ENCODE data around the gene LOC128125822.
"Not testable (repeated sequence)": the region's sequence is repeated elsewhere in the genome, so short reads cannot be mapped to it uniquely, and the experiment has no call there.

Gene LOC128125822

GRCh38 chr6:63572044-63572746 lies at the start of gene LOC128125822, which contains the start of gene PTP4A1:
LOC128125822 (plus strand) TSS chr6:63572480.
PTP4A1 (plus strand) TSS chr6:63572480; CDS start chr6:63576881, 4,401 bp downstream.
- Histone ChIP-seq H3K27ac (peak within 1 kb of the TSS; percentile 98 to 100), H3K4me3 (peak within 1 kb of the TSS; percentile 85)
- DNase-seq (ENCODE audit: low spot score) = peak; percentile 97
- TF ChIP-seq CTCF (IDR thresholded peaks at IDR 0.05) = no peak

- H3K4me3 ChIP-seq; DNase-seq (ENCODE audit: low spot score); H3K27ac ChIP-seq: not testable (repeated sequence)
These were observed 49.4 kb upstream of the LOC128125822 start for GRCh38 chr6:63522911-63523287.

GRCh38 chr6:63523630-63524029 lies 48.6 kb upstream of the LOC128125822 start:
- Histone ChIP-seq H3K4me3 (no peak overlapping the region), H3K27ac (no peak overlapping the region)
- no peak for DNase-seq (ENCODE audit: low spot score)
- no peak for TF ChIP-seq CTCF (IDR thresholded peaks at IDR 0.05)

GRCh38 chr6:63525186-63525878 lies 46.9 kb upstream of the LOC128125822 start:
- no peak for TF ChIP-seq CTCF (IDR thresholded peaks at IDR 0.05)
- DNase-seq (ENCODE audit: low spot score) = no peak
- Histone ChIP-seq H3K4me3 (no peak overlapping the region), H3K27ac (no peak overlapping the region)

GRCh38 chr6:63526931-63527330 lies 45.3 kb upstream of the LOC128125822 start:
- Histone ChIP-seq H3K4me3 (no peak overlapping the region), H3K27ac (no peak overlapping the region)
- no peak for TF ChIP-seq CTCF (IDR thresholded peaks at IDR 0.05)
- DNase-seq (ENCODE audit: low spot score) = no peak

GRCh38 chr6:63527658-63528514 lies 44.4 kb upstream of the LOC128125822 start:
- no peak for TF ChIP-seq CTCF (IDR thresholded peaks at IDR 0.05)
- no peak overlapping the region for H3K27ac ChIP-seq
- no peak overlapping the region for H3K4me3 ChIP-seq
- no peak for DNase-seq (ENCODE audit: low spot score)

- Histone ChIP-seq H3K27ac (no peak overlapping the region), H3K4me3 (no peak overlapping the region)
- no peak for TF ChIP-seq CTCF (IDR thresholded peaks at IDR 0.05)
- no peak for DNase-seq (ENCODE audit: low spot score)
These were observed 42.8 kb upstream of the LOC128125822 start for GRCh38 chr6:63529498-63529897.
